Peyer's patch (tissue), 4 donors: ENCODE data around the gene ANKRD18A. TPM values are rescaled to one million over a fixed set of nuclear protein-coding genes. Genes with fewer than 3 reads are reported as not detected.

ENCODE experiments used
- DNase-seq, 3 donors: peaks; one replicate each; pipeline ENCODE4 v3.0.0-alpha.2; 2017 to 2019
- H3K27ac ChIP-seq, 4 donors: fragments of 200-600 bp; sonication (generic); one replicate each; pipeline ENCODE4 v1.5.1; 2016 to 2019
- H3K27me3 ChIP-seq, 2 donors: fragments of 200-600 bp; sonication (generic); one replicate each; pipeline ENCODE4 v1.5.1; 2019
- H3K36me3 ChIP-seq, 3 donors: fragments of 200-600 bp; sonication (generic); one replicate each; pipeline ENCODE4 v1.5.1; 2016 to 2019
- H3K4me1 ChIP-seq, 4 donors: fragments of 200-600 bp; sonication (generic); one replicate each; pipeline ENCODE4 v1.5.1; 2016 to 2019
- H3K4me3 ChIP-seq, 4 donors: fragments of 200-600 bp; sonication (generic); 1 replicate in 3 of 4; 2 replicates in 1 of 4; pipeline ENCODE4 v1.5.1; 2016 to 2019; ENCODE audit warnings: mild to moderate bottlenecking in 1 of 4
- H3K9me3 ChIP-seq, 4 donors: fragments of 200-600 bp; sonication (generic); one replicate each; pipeline ENCODE4 v1.5.1; 2016 to 2019; ENCODE audit warnings: mild to moderate bottlenecking in 1 of 4
- CTCF ChIP-seq, 6 experiments: fragments of 450-650 bp in 4 of 6; fragments of 200-600 bp in 2 of 6; sonication (generic) in 1 of 6; IDR thresholded peaks; one replicate each; pipeline ENCODE4 v1.5.1; 2017 to 2019; ENCODE audit warnings: antibody characterized with exemption in 6 of 6, mild to moderate bottlenecking in 3 of 6, moderate library complexity in 1 of 6
- POLR2A ChIP-seq, 2 donors: fragments of 450-650 bp; IDR thresholded peaks; one replicate each; pipeline ENCODE4 v1.5.1; 2017; ENCODE audit warnings: antibody characterized with exemption in 2 of 2, mild to moderate bottlenecking in 2 of 2, moderate library complexity in 2 of 2
- total RNA-seq, 4 donors: library from RNA; depleted of rRNA; stranded (reverse); fragments of >200 nt; gene quantifications; one replicate each; pipeline ENCODE4 v1.1.0, GENCODE V29; 2016

The ANKRD18A gene
- total RNA-seq, 4 donors from 2014 or later, result 6.7 to 18.1 (median 11.9) TPM

- H3K4me1 ChIP-seq, result no peaks in the 10 kb centered on the region
These were observed 19.2 kb upstream of the ANKRD18A start for GRCh38 chr9:38639577-38639940.

GRCh38 chr9:38638881-38639576 lies 18.6 kb upstream of the ANKRD18A start:
- H3K36me3 ChIP-seq, result no peaks in the 10 kb centered on the region
- no peak for DNase-seq
- H3K9me3 ChIP-seq, result no peaks in the 10 kb centered on the region
- no peak overlapping the region for H3K27ac ChIP-seq
- no peak overlapping the region for H3K4me3 ChIP-seq
- no peaks in the 10 kb centered on the region for H3K27me3 ChIP-seq
- TF ChIP-seq POLR2A (IDR thresholded peaks at IDR 0.05) (no peak), CTCF (IDR thresholded peaks at IDR 0.05) (no peak)
- H3K4me1 ChIP-seq, result no peaks in the 10 kb centered on the region

More at GRCh38 chr9:38639577-38639940, 19.2 kb upstream of the ANKRD18A start:
- no peak overlapping the region for H3K4me3 ChIP-seq
- no peak overlapping the region for H3K27ac ChIP-seq
- no peak for DNase-seq
- no peak for TF ChIP-seq POLR2A (IDR thresholded peaks at IDR 0.05)
- TF ChIP-seq CTCF (IDR thresholded peaks at IDR 0.05), result no peak
- no peaks in the 10 kb centered on the region for H3K27me3 ChIP-seq
- no peaks in the 10 kb centered on the region for H3K9me3 ChIP-seq
- H3K36me3 ChIP-seq, result no peaks in the 10 kb centered on the region

- Histone ChIP-seq H3K4me1 (no peaks in the 10 kb centered on the region), H3K27ac (no peak overlapping the region)
- no peak for TF ChIP-seq POLR2A (IDR thresholded peaks at IDR 0.05)
- TF ChIP-seq CTCF (IDR thresholded peaks at IDR 0.05), result no peak
These were observed 13.9 kb upstream of the ANKRD18A start for GRCh38 chr9:38634315-38634714.

GRCh38 chr9:38629511-38629910 lies 9.1 kb upstream of the ANKRD18A start:
- Histone ChIP-seq H3K4me1 (no peaks in the 10 kb centered on the region), H3K9me3 (no peaks in the 10 kb centered on the region), H3K27me3 (no peaks in the 10 kb centered on the region), H3K27ac (no peak overlapping the region), H3K36me3 (no peaks in the 10 kb centered on the region), H3K4me3 (no peak overlapping the region)
- TF ChIP-seq POLR2A (IDR thresholded peaks at IDR 0.05) (no peak), CTCF (IDR thresholded peaks at IDR 0.05) (no peak)
- no peak for DNase-seq

More at GRCh38 chr9:38634315-38634714, 13.9 kb upstream of the ANKRD18A start:
- Histone ChIP-seq H3K9me3 (no peaks in the 10 kb centered on the region), H3K36me3 (no peaks in the 10 kb centered on the region), H3K4me3 (no peak overlapping the region), H3K27me3 (no peaks in the 10 kb centered on the region)
- DNase-seq, result no peak

- no peak for DNase-seq
- no peaks in the 10 kb centered on the region for H3K36me3 ChIP-seq
- H3K27me3 ChIP-seq, result no peaks in the 10 kb centered on the region
- H3K9me3 ChIP-seq, result peaks cover 0 to 5% (median 0%) of the 10 kb centered on the region in 4 donors
- H3K4me3 ChIP-seq, result no peak overlapping the region
- H3K4me1 ChIP-seq, result peaks cover 0 to 16% (median 2%) of the 10 kb centered on the region in 4 donors
- TF ChIP-seq CTCF (IDR thresholded peaks at IDR 0.05) (no peak), POLR2A (IDR thresholded peaks at IDR 0.05) (no peak)
- no peak overlapping the region for H3K27ac ChIP-seq
These were observed 5.6 kb upstream of the ANKRD18A start for GRCh38 chr9:38626006-38626405.
